Measurements from ENCODE around the gene SLC25A48. TPM values are rescaled to one million over a fixed set of nuclear protein-coding genes. Genes with fewer than 3 reads are reported as not detected.

SLC25A48 gene
- total RNA-seq, 1 donor from 2014 or later: not detected

- Histone ChIP-seq H3K4me1 (no peaks in the 10 kb centered on the region), H3K27ac (no peak overlapping the region), H3K36me3 (no peaks in the 10 kb centered on the region), H3K4me3 (no peak overlapping the region), H3K9me3 (no peaks in the 10 kb centered on the region), H3K27me3 (no peaks in the 10 kb centered on the region)
- intact Hi-C loops (cut with DNase I): no loop called here
- TF ChIP-seq CTCF (IDR thresholded peaks at IDR 0.05): no peak
- peak in 1 of 2 donors; percentile 25 for DNase-seq (ENCODE audit: low spot score in 2 of 2)
These were observed 45.8 kb downstream of the SLC25A48 start for GRCh38 chr5:135880278-135880677.

GRCh38 chr5:135880801-135881200 lies 46.3 kb downstream of the SLC25A48 start:
- H3K27ac ChIP-seq: no peak overlapping the region
- intact Hi-C loops (cut with DNase I): no loop called here

GRCh38 chr5:135881244-135881643 lies 46.8 kb downstream of the SLC25A48 start:
- Histone ChIP-seq H3K4me3 (no peak overlapping the region), H3K36me3 (no peaks in the 10 kb centered on the region), H3K9me3 (no peaks in the 10 kb centered on the region), H3K27ac (no peak overlapping the region), H3K27me3 (no peaks in the 10 kb centered on the region), H3K4me1 (no peaks in the 10 kb centered on the region)
- intact Hi-C loops (cut with DNase I): no loop called here
- DNase-seq (ENCODE audit: low spot score in 2 of 2): peak in 1 of 2 donors; percentile 16
- no peak for TF ChIP-seq CTCF (IDR thresholded peaks at IDR 0.05)

More at GRCh38 chr5:135880801-135881200, 46.3 kb downstream of the SLC25A48 start:
- no peaks in the 10 kb centered on the region for H3K27me3 ChIP-seq
- peak in 1 of 2 donors; percentile 38 for DNase-seq (ENCODE audit: low spot score in 2 of 2)
- no peak overlapping the region for H3K4me3 ChIP-seq
- H3K4me1 ChIP-seq: no peaks in the 10 kb centered on the region
- no peak for TF ChIP-seq CTCF (IDR thresholded peaks at IDR 0.05)
- no peaks in the 10 kb centered on the region for H3K36me3 ChIP-seq
- H3K9me3 ChIP-seq: no peaks in the 10 kb centered on the region

GRCh38 chr5:135881819-135882218 lies 47.4 kb downstream of the SLC25A48 start:
- Histone ChIP-seq H3K9me3 (no peaks in the 10 kb centered on the region), H3K4me1 (no peaks in the 10 kb centered on the region), H3K27me3 (no peaks in the 10 kb centered on the region), H3K36me3 (no peaks in the 10 kb centered on the region), H3K4me3 (no peak overlapping the region), H3K27ac (no peak overlapping the region)
- peak in 1 of 2 donors; percentile 9 for DNase-seq (ENCODE audit: low spot score in 2 of 2)
- intact Hi-C loops (cut with DNase I): no loop called here
- no peak for TF ChIP-seq CTCF (IDR thresholded peaks at IDR 0.05)

- Histone ChIP-seq H3K9me3 (no peaks in the 10 kb centered on the region), H3K27ac (no peak overlapping the region), H3K27me3 (no peaks in the 10 kb centered on the region), H3K4me1 (no peaks in the 10 kb centered on the region), H3K4me3 (no peak overlapping the region), H3K36me3 (no peaks in the 10 kb centered on the region)
- no peak for TF ChIP-seq CTCF (IDR thresholded peaks at IDR 0.05)
- intact Hi-C loops (cut with DNase I): no loop called here
- no peak for DNase-seq (ENCODE audit: low spot score in 2 of 2)
These were observed 48.6 kb downstream of the SLC25A48 start for GRCh38 chr5:135883026-135883425.

GRCh38 chr5:135883441-135883840 lies 49.0 kb downstream of the SLC25A48 start:
- DNase-seq (ENCODE audit: low spot score in 2 of 2): no peak
- no peak overlapping the region for H3K4me3 ChIP-seq
- no peaks in the 10 kb centered on the region for H3K36me3 ChIP-seq
- intact Hi-C loops (cut with DNase I): no loop called here
- H3K4me1 ChIP-seq: no peaks in the 10 kb centered on the region
- no peak overlapping the region for H3K27ac ChIP-seq
- no peaks in the 10 kb centered on the region for H3K9me3 ChIP-seq
- no peaks in the 10 kb centered on the region for H3K27me3 ChIP-seq
- TF ChIP-seq CTCF (IDR thresholded peaks at IDR 0.05): no peak

Measured in ascending aorta (tissue), 2 donors.